ENCODE data around the gene ING4.

- TF ChIP-seq CTCF (IDR thresholded peaks at IDR 0.05 in 4 of 5, conservative IDR thresholded peaks at IDR 0.05 in 1 of 5): no peak
- no peak for TF ChIP-seq POLR2A (IDR thresholded peaks at IDR 0.05)
Observed at GRCh38 chr12:6644903-6645302, 18.0 kb downstream of the ING4 start.
